WERI-Rb-1 (cell line): Measurements from ENCODE around the gene MYOF.

Source experiments
- DNase-seq: peaks from one replicate; pipeline ENCODE4 v3.0.0-alpha.2; 2020
- H3K27ac ChIP-seq: fragments of 250-450 bp; sonication (Bioruptor Pico); 2 replicates; pipeline ENCODE4 v1.5.1; 2020; ENCODE audit warnings: mild to moderate bottlenecking, moderate library complexity
- H3K27me3 ChIP-seq: fragments of 250-450 bp; sonication (Bioruptor Pico); 2 replicates; pipeline ENCODE4 v1.5.1; 2021; ENCODE audit warnings: mild to moderate bottlenecking, low read depth, moderate library complexity; ENCODE audit not compliant: insufficient read depth, severe bottlenecking
- H3K36me3 ChIP-seq: fragments of 250-450 bp; sonication (Bioruptor Pico); 2 replicates; pipeline ENCODE4 v1.5.1; 2020; ENCODE audit warnings: mild to moderate bottlenecking, moderate library complexity
- H3K4me3 ChIP-seq: 2 replicates; pipeline ENCODE4 v1.5.1; 2011; ENCODE audit warnings: low read depth, mild to moderate bottlenecking, control low read depth, low read length
- H3K9me3 ChIP-seq: fragments of 250-450 bp; sonication (Bioruptor Pico); 2 replicates; pipeline ENCODE4 v1.5.1; 2021; ENCODE audit warnings: mild to moderate bottlenecking, moderate library complexity; ENCODE audit not compliant: severe bottlenecking
- CTCF ChIP-seq: IDR thresholded peaks from 2 replicates; pipeline ENCODE4 v1.5.1; 2011; ENCODE audit warnings: low read depth, mild to moderate bottlenecking, control low read depth, inconsistent platforms, low read length

MYOF gene

GRCh38 chr10:93337309-93337721 is 144.8 kb downstream of the MYOF start:
- H3K36me3 ChIP-seq, result no peaks in the 10 kb centered on the region
- TF ChIP-seq CTCF, result no peak

GRCh38 chr10:93336678-93337077 is 145.5 kb downstream of the MYOF start:
- H3K4me3 ChIP-seq, result no peak overlapping the region
- no peak for DNase-seq
- H3K27ac ChIP-seq, result no peak overlapping the region
- H3K9me3 ChIP-seq, result no peaks in the 10 kb centered on the region
- TF ChIP-seq CTCF, result no peak
- H3K36me3 ChIP-seq, result no peaks in the 10 kb centered on the region
- no peaks in the 10 kb centered on the region for H3K27me3 ChIP-seq

More at GRCh38 chr10:93337309-93337721, 144.8 kb downstream of the MYOF start:
- no peak overlapping the region for H3K27ac ChIP-seq
- no peaks in the 10 kb centered on the region for H3K27me3 ChIP-seq
- DNase-seq, result no peak
- H3K9me3 ChIP-seq, result no peaks in the 10 kb centered on the region
- H3K4me3 ChIP-seq, result no peak overlapping the region

DNA sequence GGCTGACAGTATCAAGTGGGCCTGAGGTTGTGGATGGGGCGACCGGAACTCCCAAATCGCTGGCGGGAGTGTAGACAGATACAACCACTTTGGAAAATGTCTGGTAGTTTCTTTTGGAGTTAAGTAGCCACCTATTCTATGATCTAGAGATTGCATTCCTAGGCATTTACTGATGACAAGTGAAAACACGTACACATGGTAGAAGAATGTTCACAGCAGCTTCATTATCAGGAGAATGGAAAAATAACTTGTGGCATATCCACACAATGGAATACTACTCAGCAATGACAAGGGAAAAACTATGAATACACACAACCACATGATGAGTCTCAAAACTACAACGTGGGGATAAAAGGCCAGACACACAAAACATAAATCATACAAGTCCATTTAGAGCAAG is 146.0 kb downstream of the MYOF start:
- no peak for TF ChIP-seq CTCF
- Histone ChIP-seq H3K27ac (no peak overlapping the region), H3K9me3 (no peaks in the 10 kb centered on the region), H3K4me3 (no peak overlapping the region), H3K27me3 (no peaks in the 10 kb centered on the region), H3K36me3 (no peaks in the 10 kb centered on the region)
- DNase-seq, result no peak

- no peaks in the 10 kb centered on the region for H3K27me3 ChIP-seq
- no peak for TF ChIP-seq CTCF
- H3K4me3 ChIP-seq, result no peak overlapping the region
- no peaks in the 10 kb centered on the region for H3K9me3 ChIP-seq
- no peak for DNase-seq
- H3K36me3 ChIP-seq, result no peaks in the 10 kb centered on the region
- H3K27ac ChIP-seq, result no peak overlapping the region
These were observed 147.2 kb downstream of the MYOF start for GRCh38 chr10:93334901-93335327.

DNA sequence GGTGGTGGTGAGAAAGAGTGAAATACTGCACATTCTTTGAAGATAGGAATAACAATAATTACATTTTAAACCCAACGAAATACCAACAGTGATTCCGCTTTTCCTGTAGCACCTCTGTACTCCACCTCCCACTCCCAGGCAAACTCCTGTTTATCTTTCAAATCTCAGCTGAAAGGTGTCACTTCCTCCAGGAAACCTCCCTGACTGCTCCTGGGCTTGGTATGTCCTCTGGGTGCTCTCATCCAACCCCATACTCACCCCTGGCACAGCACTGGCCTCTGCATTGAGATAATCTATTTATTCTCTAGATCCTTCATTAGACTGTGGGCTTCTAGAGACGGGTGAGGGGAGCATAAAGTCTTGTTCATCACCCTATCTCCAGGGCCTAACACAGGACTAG is 148.0 kb downstream of the MYOF start:
- no peak overlapping the region for H3K27ac ChIP-seq
- no peaks in the 10 kb centered on the region for H3K27me3 ChIP-seq
- TF ChIP-seq CTCF, result no peak
- DNase-seq, result no peak
- no peak overlapping the region for H3K4me3 ChIP-seq
- H3K9me3 ChIP-seq, result no peaks in the 10 kb centered on the region
- H3K36me3 ChIP-seq, result no peaks in the 10 kb centered on the region

DNA sequence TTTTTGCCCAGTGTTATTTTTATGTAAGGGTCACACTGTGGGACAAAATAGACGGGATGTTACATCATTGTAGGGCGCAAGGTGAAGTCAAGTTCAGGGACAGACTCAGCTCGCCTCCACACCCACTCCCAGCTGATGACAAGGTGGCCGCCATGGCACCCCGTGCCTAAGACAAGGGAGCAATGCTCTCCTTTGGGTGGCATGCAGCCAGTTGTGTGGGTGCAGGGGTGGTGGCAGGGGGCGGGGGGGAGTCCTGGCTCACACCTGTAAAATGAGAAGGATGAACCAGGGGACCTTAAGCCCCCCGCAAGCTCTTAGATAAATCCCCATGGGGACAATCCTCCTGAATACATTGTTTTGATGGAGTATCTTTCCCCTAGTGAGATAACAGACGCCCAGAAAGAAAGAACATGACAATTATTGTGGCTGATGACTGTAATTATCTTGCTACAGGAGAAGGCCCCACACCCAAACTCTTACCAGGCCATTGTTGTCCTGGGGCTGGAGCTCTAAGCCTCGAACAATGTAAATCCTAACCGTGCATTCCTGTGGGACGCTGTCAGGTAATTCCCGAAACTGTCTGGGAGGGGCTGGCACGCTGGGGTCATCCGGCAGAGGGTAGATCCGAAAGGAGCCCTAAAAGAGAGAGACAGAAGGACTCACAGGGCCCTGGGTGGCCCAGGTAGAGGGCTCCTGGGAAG is 148.7 kb downstream of the MYOF start:
- no peaks in the 10 kb centered on the region for H3K36me3 ChIP-seq
- H3K27ac ChIP-seq, result no peak overlapping the region
- no peak for DNase-seq
- TF ChIP-seq CTCF, result no peak
- H3K27me3 ChIP-seq, result no peaks in the 10 kb centered on the region
- no peak overlapping the region for H3K4me3 ChIP-seq
- no peaks in the 10 kb centered on the region for H3K9me3 ChIP-seq
